HG03039 (cell line): Measurements from ENCODE around the gene ELOF1.
"Not testable (repeated sequence)": the region's sequence is repeated elsewhere in the genome, so short reads cannot be mapped to it uniquely, and the experiment has no call there.

Experiments
- ATAC-seq: cut with Tn5 transposase; IDR thresholded peaks from one replicate; pipeline ENCODE4 v1.9.1; 2021; ENCODE audit warnings: mild to moderate bottlenecking, moderate library complexity; ENCODE audit not compliant: unreplicated experiment

Gene ELOF1

GRCh38 chr19:11570039-11570462 lies 11.0 kb upstream of the ELOF1 start:
- no peak for ATAC-seq

- ATAC-seq: no peak
Measured at GRCh38 chr19:11566164-11566563, 7.1 kb upstream of the ELOF1 start.

GRCh38 chr19:11565649-11565980 lies 6.6 kb upstream of the ELOF1 start:
- ATAC-seq: not testable (repeated sequence)

DNA sequence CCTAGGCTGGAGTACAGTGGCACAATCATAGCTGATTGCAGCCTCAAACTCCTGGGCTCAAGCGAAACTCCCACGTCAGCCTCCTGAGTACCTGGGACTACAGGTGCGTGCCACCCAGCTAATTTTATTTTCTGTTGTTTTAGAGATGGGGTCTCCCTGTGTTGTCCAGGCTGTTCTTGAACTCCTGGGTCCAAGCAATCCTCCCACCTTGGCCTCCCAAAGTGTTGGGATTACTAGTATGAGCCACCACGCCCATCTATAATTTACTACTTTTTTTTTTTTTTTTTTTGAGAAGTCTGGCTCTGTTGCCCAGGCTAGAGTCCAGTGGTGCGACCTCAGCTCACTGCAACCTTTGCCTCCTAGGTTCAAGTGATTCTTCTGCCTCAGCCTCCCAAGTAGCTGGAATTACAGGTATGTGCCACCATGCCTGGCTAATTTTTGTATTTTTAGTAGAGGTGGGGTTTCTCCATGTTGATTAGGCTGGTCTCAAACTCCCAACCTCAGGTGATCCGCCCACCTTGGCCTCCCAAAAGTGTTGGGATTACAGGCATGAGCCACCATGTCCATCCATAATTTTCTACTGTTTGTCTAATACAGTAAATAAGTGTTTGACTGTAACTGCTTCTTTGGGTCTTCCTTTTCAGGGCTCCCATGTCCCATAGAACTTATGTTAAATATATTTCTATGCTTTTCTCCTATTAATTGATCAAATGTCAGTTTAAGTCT lies 5.2 kb upstream of the ELOF1 start:
- ATAC-seq: not testable (repeated sequence)

- no peak for ATAC-seq
Measured at GRCh38 chr19:11563532-11563931, 4.5 kb upstream of the ELOF1 start.

- no peak for ATAC-seq
Measured at GRCh38 chr19:11560404-11561051, 1.5 kb upstream of the ELOF1 start.

DNA sequence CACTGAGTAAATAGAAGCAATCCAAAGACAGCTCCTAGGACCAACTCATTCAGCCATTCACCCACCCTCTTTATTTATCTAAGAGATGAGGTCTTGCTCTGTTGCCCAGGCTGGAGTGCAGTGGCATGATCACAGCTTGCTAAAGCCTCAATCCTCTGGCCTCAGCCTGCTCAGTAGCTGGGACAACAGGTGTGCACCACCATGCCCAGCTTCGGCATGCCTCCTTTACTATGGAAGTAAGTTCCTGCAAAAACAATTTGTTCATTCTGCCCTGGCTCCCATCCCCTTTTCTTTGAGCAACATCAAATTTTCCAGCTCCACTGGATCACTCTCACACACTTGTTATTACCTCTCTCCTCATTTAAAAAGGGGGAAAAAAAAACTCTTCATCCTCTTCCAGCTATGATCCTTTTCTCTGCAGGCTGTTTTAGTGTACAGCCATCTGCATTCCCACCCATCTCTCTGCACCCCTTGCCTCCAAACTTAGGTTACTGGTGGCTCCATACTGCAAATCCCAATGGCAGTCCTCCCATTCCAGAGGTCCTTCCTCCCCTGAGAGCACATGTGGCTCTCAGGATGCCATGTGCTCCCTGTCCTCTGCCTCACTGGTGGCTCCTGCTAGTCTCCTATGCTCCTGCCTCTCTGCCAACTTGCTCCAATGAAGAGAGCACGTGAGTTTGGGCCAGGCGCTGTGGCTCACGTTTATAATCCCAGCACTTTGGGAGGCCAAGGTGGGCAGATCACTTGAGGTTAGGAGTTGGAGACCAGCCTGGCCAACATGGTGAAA lies 2.2 kb downstream of the ELOF1 start:
- no peak for ATAC-seq

GRCh38 chr19:11555246-11555645 lies 3.8 kb downstream of the ELOF1 start:
- no peak for ATAC-seq

DNA sequence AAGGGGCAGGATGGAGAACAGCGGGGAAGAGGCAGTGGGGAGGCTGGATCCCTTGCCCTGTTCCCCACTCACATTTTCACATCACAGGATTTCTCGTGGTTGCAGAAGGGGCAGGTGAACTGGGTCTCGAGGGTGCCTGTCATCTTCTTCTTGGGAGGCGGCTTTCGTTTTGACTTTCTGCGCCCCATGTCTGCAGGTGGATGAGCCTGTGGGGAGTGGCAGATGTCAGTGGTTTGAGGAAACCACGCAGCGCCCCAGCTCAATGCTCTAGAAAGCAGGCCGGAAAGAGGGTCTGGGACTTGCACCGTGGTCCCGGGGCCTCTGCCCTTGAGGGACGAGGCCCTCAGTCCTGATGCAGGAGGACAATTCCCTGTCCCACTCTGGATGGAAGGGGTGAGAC lies 4.9 kb downstream of the ELOF1 start:
- ATAC-seq: no peak

DNA sequence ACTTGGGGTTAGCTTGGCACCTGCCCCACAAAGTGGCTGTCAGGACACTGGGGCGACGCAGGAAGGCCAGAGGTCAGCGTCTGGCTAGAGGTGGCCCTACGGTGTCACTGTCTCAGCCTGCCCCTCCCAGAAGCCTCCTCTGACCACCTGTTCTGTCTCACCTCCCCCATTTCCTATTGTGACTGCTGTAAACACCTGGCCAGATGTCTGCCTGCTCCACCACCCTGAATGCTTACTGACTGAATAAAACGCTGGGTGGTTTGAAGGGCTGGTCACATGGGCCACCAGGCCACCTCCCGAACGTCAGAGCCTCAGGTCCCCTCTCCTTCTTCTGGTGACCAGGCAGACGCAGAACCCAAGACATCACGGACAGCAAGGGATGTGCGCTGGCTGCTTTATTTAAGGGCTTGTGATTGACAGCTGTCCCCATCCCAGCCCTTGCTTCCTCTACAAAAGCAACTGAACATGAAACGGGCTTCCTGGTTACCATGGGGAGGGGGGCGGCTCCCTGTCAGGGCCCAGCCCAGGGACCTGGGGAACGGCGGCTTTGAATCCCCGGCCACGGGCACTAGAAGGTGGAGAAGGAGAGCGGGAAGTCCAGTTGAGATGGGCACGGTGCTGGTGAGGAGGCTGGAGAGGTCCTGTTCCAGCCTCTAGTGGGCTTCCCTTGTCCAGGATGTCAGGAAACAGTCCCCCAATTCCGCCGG lies 6.2 kb downstream of the ELOF1 start:
- no peak for ATAC-seq

DNA sequence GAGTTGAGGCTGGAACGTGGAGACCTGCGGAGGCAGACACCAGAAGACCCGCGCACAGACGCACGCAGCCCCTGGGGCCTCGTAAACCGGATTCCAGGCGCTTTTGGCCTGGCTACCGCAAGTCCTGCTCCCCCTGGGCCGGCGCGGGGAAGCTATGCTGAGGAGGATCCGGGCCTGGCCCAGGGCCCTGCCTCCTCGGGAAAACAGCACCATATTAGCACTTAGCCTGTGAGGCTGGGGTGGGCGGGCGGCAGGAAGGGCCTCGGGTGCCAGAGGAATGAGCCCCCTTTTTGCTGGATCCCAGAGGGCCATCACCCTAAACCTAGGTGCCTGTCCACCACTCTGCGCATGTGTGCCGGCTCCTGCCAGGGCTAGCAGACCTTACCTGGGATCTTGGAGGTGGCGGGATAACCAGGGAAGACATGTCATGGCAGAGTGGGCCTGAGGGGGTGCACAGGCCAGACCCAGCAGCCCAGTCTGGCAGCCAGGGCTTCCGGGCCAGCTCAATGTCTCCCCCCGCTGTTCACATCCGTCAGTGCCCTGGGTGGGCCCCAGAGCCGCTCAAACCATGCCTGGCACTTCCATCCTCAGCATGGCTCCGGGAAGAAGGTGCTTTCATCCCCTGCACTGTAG lies 7.3 kb downstream of the ELOF1 start:
- ATAC-seq: no peak

GRCh38 chr19:11550265-11550664 lies 8.8 kb downstream of the ELOF1 start:
- ATAC-seq: no peak

- ATAC-seq: no peak
Measured at GRCh38 chr19:11549386-11549953, 9.6 kb downstream of the ELOF1 start.

DNA sequence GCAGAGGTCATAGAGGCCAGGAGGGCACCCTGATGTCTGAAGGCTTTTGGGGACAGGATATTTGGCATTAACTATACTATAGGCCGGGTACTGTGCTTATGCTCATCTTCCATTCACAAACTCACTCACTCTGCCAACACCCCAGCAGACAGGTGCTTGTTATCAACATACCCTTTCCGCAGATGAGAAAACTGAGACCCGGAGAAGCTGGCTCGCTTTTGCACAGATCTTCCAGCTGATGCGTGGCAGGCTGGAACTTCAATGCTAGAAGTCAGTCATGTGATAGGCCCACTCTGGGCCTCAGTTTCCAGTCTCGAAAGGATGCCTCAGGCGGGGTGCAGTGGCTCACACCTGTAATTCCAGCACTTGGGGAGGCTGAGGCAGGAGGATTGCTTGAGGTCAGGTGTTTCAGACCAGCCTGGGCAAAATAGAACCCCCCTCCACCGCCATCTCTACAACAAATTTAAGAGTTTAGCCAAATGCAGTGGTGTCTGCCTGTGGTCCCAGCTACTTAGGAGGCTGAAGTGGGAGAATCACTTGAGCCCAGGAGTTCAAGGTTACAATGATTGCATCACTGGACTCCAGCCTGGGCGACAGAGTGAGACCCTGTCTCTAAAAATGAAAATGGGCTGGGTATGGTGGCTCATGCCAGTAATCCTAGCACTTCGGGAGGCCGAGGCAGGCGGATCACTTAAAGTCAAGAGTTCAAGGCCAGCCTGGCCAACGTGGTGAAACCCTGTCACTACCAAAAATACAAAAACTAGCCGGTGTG lies 10.9 kb downstream of the ELOF1 start:
- no peak for ATAC-seq

- ATAC-seq: no peak
Measured at GRCh38 chr19:11541238-11541637, 17.8 kb downstream of the ELOF1 start.

DNA sequence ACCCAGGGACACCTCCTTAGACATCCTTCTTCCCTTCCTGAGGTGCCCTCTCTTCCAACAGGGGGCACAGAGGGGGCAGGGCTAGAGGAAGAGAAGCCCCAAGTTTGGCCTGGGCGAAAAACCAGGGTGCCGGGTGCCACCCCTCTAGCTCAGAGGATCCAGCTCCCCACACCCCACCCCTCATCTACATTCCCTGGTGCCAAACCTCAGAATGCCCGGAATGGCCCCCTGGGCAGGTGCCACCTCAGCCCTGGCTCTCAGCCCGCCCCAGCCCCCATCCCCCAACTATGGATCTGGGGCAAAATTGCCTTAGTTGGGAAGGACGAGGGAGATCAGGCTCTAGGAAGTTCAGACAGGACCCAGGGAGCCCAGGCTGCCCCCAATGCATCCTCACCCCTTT lies 18.4 kb downstream of the ELOF1 start:
- ATAC-seq: no peak

DNA sequence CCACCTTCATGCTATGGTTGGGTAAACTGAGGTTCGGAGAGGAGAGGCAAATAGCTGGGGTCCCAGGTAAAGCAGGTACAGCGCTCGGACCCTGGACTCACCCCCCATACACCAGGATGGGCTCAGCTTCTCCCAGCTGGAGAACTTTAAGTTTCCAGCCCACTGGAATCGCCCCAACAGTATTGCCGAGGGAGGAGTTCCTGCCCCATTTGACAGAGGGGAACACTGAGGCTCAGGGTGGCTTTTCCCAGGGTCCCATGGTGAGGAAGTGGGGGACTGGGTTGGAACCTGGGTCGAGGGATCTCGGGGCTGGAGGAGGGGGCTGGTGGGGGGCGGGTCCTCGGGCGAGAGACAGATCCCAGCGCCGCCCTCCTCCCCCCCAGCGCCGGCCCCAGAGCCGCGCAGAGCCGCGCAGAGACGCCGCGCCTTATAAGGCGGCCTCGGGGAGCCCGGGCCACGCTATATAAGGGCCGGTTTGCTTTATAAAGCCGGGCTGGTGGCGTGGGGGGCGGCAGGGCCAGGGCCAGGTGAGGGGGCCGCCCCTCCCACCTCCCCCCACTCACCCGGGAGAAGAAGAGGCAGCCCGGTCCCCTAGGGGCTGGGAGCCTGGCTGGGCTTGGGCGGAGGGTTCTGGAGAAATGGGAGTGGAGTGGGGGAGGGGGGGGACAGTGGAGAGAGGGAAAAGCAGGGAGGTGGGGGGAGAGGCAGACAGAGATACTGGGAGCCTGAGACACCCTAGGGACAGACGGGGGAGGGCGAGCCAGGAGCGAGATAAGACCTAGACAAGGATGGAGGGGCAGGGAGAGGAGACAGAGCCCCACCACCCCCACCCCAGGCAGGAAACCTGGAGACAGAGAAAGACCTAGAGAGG lies 19.3 kb downstream of the ELOF1 start:
- ATAC-seq: no peak

DNA sequence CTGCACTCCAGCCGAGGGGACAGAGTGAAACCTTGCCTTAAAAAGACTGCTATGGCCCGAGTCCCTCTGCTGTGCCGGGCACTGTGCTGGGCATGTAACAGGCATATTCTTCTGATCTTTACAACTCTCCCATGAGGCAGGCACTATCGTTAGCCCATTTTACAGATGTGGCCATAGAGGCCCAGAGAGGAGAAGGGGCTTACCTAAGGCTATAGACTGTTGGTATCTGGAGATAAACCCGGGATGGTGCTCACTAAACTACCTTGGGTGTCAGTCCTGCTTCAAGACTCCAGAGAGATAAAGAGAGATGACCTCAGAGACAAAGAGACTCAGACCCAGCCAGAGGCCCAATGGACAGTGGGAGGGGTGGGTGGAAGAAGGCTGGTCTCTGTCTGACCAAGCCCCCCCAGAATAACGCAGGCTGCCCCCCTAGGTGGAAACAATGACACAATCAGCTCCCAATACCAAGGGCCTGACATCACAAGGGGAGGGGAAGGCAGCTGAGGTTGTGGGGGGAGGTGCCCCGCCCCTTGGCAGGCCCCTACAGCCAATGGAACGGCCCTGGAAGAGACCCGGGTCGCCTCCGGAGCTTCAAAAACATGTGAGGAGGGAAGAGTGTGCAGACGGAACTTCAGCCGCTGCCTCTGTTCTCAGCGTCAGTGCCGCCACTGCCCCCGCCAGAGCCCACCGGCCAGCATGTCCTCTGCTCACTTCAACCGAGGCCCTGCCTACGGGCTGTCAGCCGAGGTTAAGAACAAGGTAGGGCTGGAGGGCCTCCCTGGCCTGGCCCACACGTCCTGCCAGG lies 20.6 kb downstream of the ELOF1 start, which contains the start of gene CNN1:
TSS of gene CNN1 (plus strand) at position 620 of the 805 bp plus-strand sequence. CDS start at position 697, 77 bp downstream.
- no peak for ATAC-seq
